Stimulated activated naive CD4-positive, alpha-beta T cell (primary cell): Measurements from ENCODE around the gene KDM4C.

Source experiments
- DNase-seq, 6 experiments: peaks; one replicate each; lab custom pipeline; 2025; lab: John Stamatoyannopoulos, UW

Gene KDM4C

GRCh38 chr9:7042124-7042523, 284.4 kb downstream of the KDM4C start:
- no peak for DNase-seq

- DNase-seq: no peak
These were observed 287.6 kb downstream of the KDM4C start for GRCh38 chr9:7045361-7045760.

DNA sequence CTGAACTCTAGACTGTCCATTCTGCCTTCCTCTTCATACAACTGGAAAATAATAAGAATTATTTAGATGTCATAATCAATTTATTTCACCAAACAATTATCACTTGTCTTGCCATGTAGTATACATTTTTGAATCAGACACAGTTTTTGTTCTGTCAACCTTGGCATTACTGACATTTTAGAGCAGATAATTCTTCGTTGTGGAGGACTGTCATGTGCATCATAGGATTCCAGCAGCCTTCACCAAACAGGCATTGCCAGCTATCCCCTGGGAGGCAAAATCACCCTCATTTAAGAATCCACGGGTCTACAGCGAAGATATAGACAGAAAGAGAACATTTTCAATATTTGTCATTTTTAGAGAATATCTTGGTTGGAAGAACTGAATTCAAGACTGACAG, 293.9 kb downstream of the KDM4C start:
- DNase-seq: no peak

GRCh38 chr9:7053903-7054302, 296.1 kb downstream of the KDM4C start:
- DNase-seq: no peak

GRCh38 chr9:7055171-7055903, 297.6 kb downstream of the KDM4C start:
- DNase-seq: no peak

DNA sequence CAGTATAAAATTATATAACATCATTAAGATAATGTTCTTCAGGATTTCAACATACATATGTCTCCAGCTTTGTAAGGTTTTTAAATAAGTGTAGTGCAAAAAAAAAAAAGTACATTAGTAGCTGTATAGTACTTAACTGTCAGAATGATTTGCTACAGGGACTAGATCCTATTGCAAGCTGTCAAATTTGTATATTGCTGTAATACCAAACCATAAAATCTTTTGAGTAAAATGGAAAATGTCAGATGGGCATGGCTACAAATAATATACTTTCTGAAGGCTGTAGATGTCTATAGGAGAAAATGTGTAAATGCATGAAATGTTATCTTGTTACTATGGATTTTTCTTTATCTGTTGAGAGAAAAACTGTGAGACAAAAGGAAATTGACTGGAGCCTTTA, 298.5 kb downstream of the KDM4C start:
- DNase-seq: no peak

DNA sequence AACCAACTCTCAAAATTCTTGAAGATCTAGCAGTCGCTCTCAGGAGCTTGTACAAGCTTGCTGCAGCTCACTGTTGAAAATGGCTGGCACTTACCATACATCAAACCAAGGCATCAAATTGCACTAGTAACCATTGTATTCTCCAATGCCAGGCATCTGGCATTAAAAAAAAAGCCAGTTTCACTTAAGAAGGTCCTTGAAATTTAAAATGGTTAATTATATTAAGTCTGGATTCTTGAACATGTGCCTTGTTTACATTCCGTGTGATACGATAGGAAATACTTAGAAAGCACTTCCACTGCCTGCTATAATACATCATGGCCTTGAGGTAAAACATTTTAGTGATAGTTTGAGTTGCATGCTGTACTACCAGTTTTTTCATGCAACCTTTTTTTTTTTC, 300.7 kb downstream of the KDM4C start:
- DNase-seq: no peak

GRCh38 chr9:7067169-7067568, 309.4 kb downstream of the KDM4C start:
- no peak for DNase-seq

DNA sequence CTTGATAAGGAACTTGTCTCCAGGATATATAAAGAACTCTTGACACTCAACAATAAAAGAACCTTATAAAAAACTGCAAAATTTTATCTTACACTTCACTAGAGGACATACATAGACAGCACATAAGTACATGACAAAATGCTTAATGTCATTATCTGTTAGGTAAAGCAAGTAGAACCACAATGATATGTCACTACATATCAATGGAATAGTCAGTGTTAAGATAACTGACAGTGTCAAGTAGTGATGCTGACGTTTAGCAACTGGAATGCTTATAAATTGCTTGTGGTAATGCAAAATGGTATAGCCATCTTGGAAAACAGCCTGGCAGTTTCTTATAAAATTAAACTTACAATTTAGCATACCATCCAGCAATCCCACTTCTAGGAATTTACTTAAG, 314.1 kb downstream of the KDM4C start:
- DNase-seq: no peak

DNA sequence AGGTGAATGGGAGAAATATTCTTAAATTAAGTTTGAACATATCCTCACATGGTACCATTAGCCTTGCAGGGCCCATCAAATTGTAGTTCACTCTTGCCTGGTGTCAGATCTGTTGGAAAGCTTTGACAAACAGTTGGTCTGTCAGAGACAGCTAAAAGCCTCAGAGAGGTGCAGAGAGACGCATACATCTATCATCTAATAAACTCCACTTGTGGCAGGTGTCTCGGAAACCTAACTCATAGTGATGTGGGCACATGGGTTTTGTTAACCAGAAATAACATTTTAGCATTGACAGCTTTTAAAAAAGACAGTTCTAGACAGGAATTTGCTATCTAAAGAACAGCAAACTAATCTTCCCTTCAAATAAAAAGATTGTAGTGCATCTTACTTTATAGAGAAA, 315.9 kb downstream of the KDM4C start:
- DNase-seq: no peak

GRCh38 chr9:7075154-7075553, 317.4 kb downstream of the KDM4C start:
- DNase-seq: no peak

DNA sequence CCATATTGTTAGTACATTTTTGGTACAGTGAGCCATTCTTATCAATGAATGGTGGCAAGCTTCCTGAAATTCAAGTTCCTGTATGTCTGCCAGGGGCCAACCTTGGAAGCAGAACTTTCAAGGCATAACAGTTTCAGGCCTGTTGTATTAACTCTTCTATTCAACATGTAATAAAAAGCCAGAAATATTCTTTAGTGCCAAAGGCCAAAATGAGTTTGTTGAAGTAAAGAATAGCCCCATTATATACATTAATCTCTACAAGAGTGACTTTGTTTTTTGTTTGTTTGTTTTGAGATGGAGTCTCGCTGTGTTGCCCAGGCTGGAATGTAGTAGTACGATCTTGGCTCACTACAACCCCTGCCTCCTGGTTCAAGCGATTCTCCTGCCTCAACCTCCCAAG, 321.3 kb downstream of the KDM4C start:
- DNase-seq: no peak

DNA sequence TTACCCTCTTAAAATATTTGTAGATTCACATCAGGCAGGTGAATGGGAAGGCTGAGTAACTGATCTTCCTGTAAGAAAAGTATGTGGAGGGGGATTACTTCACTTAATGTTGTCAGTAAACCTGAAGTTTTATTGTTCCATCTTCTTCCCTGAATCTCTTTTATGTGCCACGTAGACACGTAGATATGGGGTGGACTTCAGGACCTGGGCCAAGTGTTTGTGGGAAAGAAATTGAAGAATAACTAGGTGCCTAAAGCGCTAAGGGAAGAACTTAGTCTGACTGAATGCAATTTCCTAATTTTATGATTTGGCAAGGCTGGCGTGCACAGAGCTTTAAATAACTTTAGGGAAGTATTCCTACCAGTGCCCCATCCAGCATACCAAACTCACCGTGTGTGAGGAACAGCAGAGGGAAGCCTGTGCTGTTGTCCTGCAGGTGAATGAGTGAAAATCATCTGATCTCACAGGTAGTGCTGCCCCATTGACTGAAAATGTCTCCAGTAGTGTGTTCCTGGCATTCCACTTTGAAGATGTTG, 323.4 kb downstream of the KDM4C start:
- no peak for DNase-seq

GRCh38 chr9:7083192-7083591, 325.4 kb downstream of the KDM4C start:
- no peak for DNase-seq

DNA sequence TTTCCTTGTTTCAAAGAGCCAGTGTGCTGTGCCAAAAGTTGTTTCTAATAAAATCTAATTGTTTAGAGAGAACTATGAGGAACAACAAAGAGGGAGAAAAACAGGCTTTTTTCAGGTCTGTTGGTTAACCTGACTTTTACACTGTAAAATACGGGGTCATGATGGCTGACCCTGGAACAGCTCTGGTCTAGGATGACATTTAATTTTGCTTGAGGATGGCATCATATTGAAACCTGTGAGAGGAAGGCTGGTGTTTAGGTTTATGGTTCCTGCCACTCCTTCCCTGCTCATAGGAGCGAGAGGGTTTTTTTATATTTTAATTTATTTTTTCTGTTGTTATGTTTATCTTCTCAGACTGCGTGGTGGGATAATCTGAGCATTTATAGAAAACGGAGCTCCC, 327.6 kb downstream of the KDM4C start:
- no peak for DNase-seq

GRCh38 chr9:7086389-7086788, 328.6 kb downstream of the KDM4C start:
- DNase-seq: no peak

GRCh38 chr9:7088611-7089010, 330.8 kb downstream of the KDM4C start:
- no peak for DNase-seq

GRCh38 chr9:7089406-7090193, 331.8 kb downstream of the KDM4C start:
- no peak for DNase-seq

DNA sequence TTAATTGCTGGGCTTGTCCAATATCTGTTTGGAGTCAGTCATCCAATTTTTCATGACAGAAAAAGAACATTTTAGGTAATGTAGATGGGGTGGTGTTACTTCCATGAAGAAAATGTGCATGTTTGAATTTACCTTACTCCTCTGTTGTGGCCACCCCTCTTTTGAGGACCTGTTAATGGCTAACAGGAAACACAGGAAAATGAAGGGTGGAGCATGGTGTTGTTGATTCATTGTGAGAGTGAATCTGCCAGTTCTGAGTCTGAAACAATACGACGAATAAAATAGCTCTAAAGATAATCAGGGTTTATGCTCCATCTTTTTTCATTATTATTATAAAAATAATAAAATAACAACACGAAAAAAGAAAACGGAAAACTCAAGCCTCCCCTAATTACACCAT, 335.3 kb downstream of the KDM4C start:
- no peak for DNase-seq

DNA sequence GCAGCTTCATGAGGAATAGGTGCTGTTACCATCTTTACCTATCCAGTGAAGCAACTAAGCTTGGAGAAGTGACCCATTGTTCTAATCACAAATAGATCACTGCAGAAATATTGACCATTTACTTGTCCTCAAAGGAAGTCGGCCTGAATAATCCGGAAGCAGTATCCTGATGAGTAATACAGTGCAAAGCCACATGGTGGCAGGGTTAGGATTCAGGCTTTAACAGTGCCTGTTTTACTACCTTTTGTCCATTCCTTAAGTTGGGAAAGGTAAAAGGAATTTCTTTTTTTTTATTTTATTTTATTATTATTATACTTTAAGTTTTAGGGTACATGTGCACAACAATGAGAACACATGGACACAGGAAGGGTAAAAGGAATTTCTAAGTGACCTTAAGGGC, 336.3 kb downstream of the KDM4C start:
- DNase-seq: no peak

- no peak for DNase-seq
These were observed 336.8 kb downstream of the KDM4C start for GRCh38 chr9:7094576-7094975.

DNA sequence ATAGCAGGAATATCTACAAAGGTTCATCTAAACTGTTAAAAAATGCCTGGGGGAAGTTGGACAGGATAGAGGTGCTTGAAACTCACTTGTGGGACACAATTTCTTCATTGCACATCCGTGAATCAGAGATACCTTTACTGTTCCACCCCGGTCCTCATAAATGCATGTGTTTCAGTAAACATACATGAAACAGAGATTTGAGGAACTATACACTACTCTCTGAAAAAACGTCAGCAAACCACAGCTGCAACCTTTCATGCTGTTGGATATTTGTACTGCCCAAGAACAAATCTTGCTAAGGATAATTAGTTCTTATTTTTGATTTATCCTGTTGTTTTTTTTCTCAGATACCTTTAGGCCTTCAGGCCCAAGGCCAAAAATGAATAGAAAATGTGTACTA, 337.3 kb downstream of the KDM4C start:
- DNase-seq: no peak

DNA sequence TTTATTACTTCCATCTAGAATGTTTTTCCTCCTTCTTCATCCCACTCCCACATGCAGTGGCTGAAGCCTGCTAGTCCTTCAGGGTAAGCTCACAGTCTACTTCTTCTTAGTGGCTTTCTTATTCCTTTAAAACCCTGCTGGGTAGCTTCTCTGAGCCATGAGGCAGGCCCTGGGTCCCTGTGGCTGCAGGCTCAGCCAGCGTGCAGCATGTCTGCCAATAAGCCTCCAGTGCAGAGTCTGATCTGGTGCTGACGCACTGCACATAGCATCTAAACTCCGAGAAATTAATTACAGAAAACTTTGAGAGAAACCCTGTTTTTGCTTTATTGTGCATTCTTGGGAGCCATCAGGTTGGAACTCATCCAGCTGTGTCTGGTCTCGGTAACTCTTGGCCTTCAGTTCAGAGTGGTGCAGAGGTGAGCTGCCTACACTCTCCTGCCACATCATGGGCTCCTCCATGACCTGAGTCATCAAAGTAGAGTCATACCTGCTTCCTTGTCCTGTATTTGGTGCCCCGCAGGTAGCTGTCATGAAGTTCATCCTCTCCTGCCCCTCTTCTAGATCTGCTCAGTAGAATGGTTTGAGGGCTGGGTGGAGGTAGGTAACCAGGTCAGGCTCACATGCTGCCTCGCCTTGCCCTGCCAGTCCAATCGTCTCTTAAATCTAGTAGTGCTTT, 339.4 kb downstream of the KDM4C start:
- no peak for DNase-seq
